IMR-90 (cell line): ENCODE results near the gene ANKRD33B.
A peak's percentile ranks its signal among the peaks of the same experiment; 100 is the strongest.

Source experiments
- CEBPB ChIP-seq: IDR thresholded peaks from 2 replicates; pipeline ENCODE4 v1.6.1; 2012; ENCODE audit warnings: low read depth, low read length, improper control_type of control experiment
- CTCF ChIP-seq: conservative IDR thresholded peaks from 2 replicates; pipeline ENCODE4 v1.5.1; 2012; ENCODE audit warnings: mild to moderate bottlenecking, low read depth, low read length, improper control_type of control experiment
- MAFK ChIP-seq: IDR thresholded peaks from 2 replicates; pipeline ENCODE4 v1.6.1; 2012; ENCODE audit warnings: low read depth, low read length, improper control_type of control experiment
- MXI1 ChIP-seq: IDR thresholded peaks from 2 replicates; pipeline ENCODE4 v1.6.1; 2012; ENCODE audit warnings: low read depth, mild to moderate bottlenecking, low read length, moderate library complexity, borderline replicate concordance
- POLR2A ChIP-seq: IDR thresholded peaks from 2 replicates; pipeline ENCODE4 v1.6.1; 2012; ENCODE audit warnings: mild to moderate bottlenecking, low read depth, low read length
- RAD21 ChIP-seq: IDR thresholded peaks from 2 replicates; pipeline ENCODE4 v1.6.1; 2012; ENCODE audit warnings: low read length, improper control_type of control experiment
- RFX5 ChIP-seq: IDR thresholded peaks from 2 replicates; pipeline ENCODE4 v1.8.0; 2012; ENCODE audit warnings: low read depth, mild to moderate bottlenecking, low read length, moderate library complexity

GRCh38 chr5:10592601-10593000, 28.7 kb downstream of the ANKRD33B start:
- TF ChIP-seq RFX5 (no peak), CTCF (no peak), POLR2A (no peak), RAD21 (no peak), MAFK (peak; percentile 67), MXI1 (no peak), CEBPB (no peak)
